Activated CD8-positive, alpha-beta T cell treated with anti-CD3 and anti-CD28 coated beads for 36 hours (primary cell): ENCODE measurements around the gene RRBP1. TPM values are rescaled to one million over a fixed set of nuclear protein-coding genes. Genes with fewer than 3 reads are reported as not detected.
"Not testable (repeated sequence)": the region's sequence is repeated elsewhere in the genome, so short reads cannot be mapped to it uniquely, and the experiment has no call there.

Experiments
- ATAC-seq: fragments of 200-7000 bp; cut with Tn5 transposase; one replicate; pipeline ENCODE4 v1.10.0; 2021; ENCODE audit warnings: mild to moderate bottlenecking, moderate library complexity
- CTCF ChIA-PET: fragments of 350-600 bp; sonication (Branson Sonifier 250); formaldehyde crosslinking; loops from one replicate; lab custom pipeline; 2021; ENCODE audit warnings: antibody characterized with exemption; lab: Charles Lee
- POLR2A ChIA-PET: fragments of 350-600 bp; sonication (Branson Sonifier 250); formaldehyde crosslinking; loops from one replicate; lab custom pipeline; 2021; ENCODE audit warnings: antibody characterized with exemption; lab: Charles Lee
- DNase-seq: peaks from one replicate; pipeline ENCODE4 v3.0.0-alpha.2; 2020
- H3K27ac Mint-ChIP-seq: one replicate; pipeline ENCODE4 v1.8.0; 2021; ENCODE audit warnings: mild to moderate bottlenecking, mixed read lengths
- H3K27me3 Mint-ChIP-seq: one replicate; pipeline ENCODE4 v1.8.0; 2021; ENCODE audit warnings: mixed read lengths
- H3K36me3 Mint-ChIP-seq: one replicate; pipeline ENCODE4 v1.8.0; 2021; ENCODE audit warnings: low read depth, mixed read lengths
- H3K4me1 Mint-ChIP-seq: one replicate; pipeline ENCODE4 v1.8.0; 2021; ENCODE audit warnings: low read depth, mixed read lengths
- H3K4me3 Mint-ChIP-seq: one replicate; pipeline ENCODE4 v1.8.0; 2021; ENCODE audit warnings: mild to moderate bottlenecking, moderate library complexity, mixed read lengths
- H3K9me3 Mint-ChIP-seq: one replicate; pipeline ENCODE4 v1.8.0; 2021; ENCODE audit warnings: mixed read lengths
- CTCF ChIP-seq: fragments of 200-600 bp; IDR thresholded peaks from one replicate; pipeline ENCODE4 v1.8.0; 2022; ENCODE audit warnings: antibody characterized with exemption, mild to moderate bottlenecking
- intact Hi-C: fragments of 100-400 bp; cut with micrococcal nuclease; formaldehyde crosslinking; loops from one replicate; pipeline ENCODE4 v1.10.0; 2022
- total RNA-seq, 2 experiments: library from RNA; stranded (reverse); gene quantifications; one replicate each; pipeline ENCODE4 v1.2.3, GENCODE V29; 2021

RRBP1 gene
- total RNA-seq, 2 experiments from 2014 or later: 35.2 to 35.9 TPM

- TF ChIP-seq CTCF: no peak
- DNase-seq: peak; percentile 53
- ChIA-PET CTCF (interaction anchor here (1.0 to 6.6 kb wide), 3 partner anchors 14 to 276 kb away, joined by 3 to 65 read pairs (median 3); partner anchors contain the start of gene RRBP1), POLR2A (interaction anchor here (0.7 kb wide), 1 partner anchor 341 kb away, joined by 3 read pairs; no protein-coding TSS in a partner anchor)
- Mint-ChIP-seq H3K27ac (peak overlapping the region; percentile 73), H3K27me3 (no peaks in the 10 kb centered on the region), H3K4me1 (peaks cover 58% of the 10 kb centered on the region), H3K36me3 (peaks cover 31% of the 10 kb centered on the region), H3K9me3 (peaks cover 10% of the 10 kb centered on the region), H3K4me3 (no peak overlapping the region)
- ATAC-seq: peak; percentile 40
- intact Hi-C loops: no loop called here
These were observed 19.6 kb downstream of the RRBP1 start for GRCh38 chr20:17662333-17663039.

GRCh38 chr20:17661121-17661744 lies 20.8 kb downstream of the RRBP1 start:
- no peaks in the 10 kb centered on the region for H3K27me3 Mint-ChIP-seq
- intact Hi-C loops: no loop called here
- no peak for TF ChIP-seq CTCF
- DNase-seq: no peak
- ChIA-PET CTCF (no interaction called here), POLR2A (no interaction called here)
- H3K36me3 Mint-ChIP-seq: peaks cover 36% of the 10 kb centered on the region
- no peak overlapping the region for H3K27ac Mint-ChIP-seq
- no peak for ATAC-seq
- peaks cover 58% of the 10 kb centered on the region for H3K4me1 Mint-ChIP-seq
- no peak overlapping the region for H3K4me3 Mint-ChIP-seq
- peaks cover 10% of the 10 kb centered on the region for H3K9me3 Mint-ChIP-seq

- Mint-ChIP-seq H3K9me3 (peaks cover 10% of the 10 kb centered on the region), H3K27ac (no peak overlapping the region), H3K4me1 (peaks cover 58% of the 10 kb centered on the region), H3K4me3 (no peak overlapping the region), H3K36me3 (peaks cover 36% of the 10 kb centered on the region), H3K27me3 (no peaks in the 10 kb centered on the region)
- TF ChIP-seq CTCF: no peak
- POLR2A ChIA-PET: no interaction called here
- CTCF ChIA-PET: no interaction called here
- intact Hi-C loops: no loop called here
- ATAC-seq (no peak), DNase-seq (no peak)
These were observed 21.4 kb downstream of the RRBP1 start for GRCh38 chr20:17660667-17661066.

GRCh38 chr20:17659801-17660200 lies 22.2 kb downstream of the RRBP1 start:
- ChIA-PET CTCF (no interaction called here), POLR2A (interaction anchor here (0.7 kb wide), 1 partner anchor 847 kb away, joined by 4 read pairs; no protein-coding TSS in a partner anchor)
- peaks cover 53% of the 10 kb centered on the region for H3K4me1 Mint-ChIP-seq
- H3K36me3 Mint-ChIP-seq: peaks cover 36% of the 10 kb centered on the region
- ATAC-seq (no peak), DNase-seq (no peak)
- H3K9me3 Mint-ChIP-seq: peaks cover 10% of the 10 kb centered on the region
- no peak overlapping the region for H3K4me3 Mint-ChIP-seq
- no peaks in the 10 kb centered on the region for H3K27me3 Mint-ChIP-seq
- no peak for TF ChIP-seq CTCF
- intact Hi-C loops: no loop called here
- no peak overlapping the region for H3K27ac Mint-ChIP-seq

- intact Hi-C loops, CTCF ChIA-PET: not testable (repeated sequence)
These were observed 22.7 kb downstream of the RRBP1 start for GRCh38 chr20:17659344-17659743.

More at GRCh38 chr20:17659344-17659743, 22.7 kb downstream of the RRBP1 start:
- POLR2A ChIA-PET, DNase-seq, H3K27ac Mint-ChIP-seq, H3K27me3 Mint-ChIP-seq, H3K9me3 Mint-ChIP-seq, H3K4me3 Mint-ChIP-seq, ATAC-seq: not testable (repeated sequence)
- peaks cover 48% of the 10 kb centered on the region for H3K4me1 Mint-ChIP-seq
- peaks cover 36% of the 10 kb centered on the region for H3K36me3 Mint-ChIP-seq
